Measurements from ENCODE around the gene DYRK1A. TPM values are rescaled to one million over a fixed set of nuclear protein-coding genes. Genes with fewer than 3 reads are reported as not detected.

The DYRK1A gene
- total RNA-seq, 1 donor from 2014 or later, result 108 TPM

DNA sequence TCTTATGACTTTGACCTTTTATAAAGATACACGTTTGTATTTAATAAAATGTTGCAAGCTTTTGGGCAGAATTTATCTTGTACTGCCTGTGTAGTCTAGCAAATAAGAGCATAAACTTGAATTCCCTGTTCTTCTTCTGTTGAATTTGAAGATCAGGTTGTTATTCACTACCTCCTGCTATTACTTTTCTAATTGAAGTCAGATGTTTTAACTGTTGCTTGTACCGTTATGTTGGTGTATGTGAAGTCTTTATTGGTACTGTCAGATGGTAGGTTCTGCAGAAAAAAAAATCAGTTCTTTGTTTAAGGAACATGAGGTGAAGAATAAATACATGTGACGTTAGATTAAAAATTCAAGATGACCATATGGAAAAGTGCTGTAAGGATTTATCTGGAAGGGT, 69.1 kb downstream of the DYRK1A start:
- TF ChIP-seq EZH2phosphoT487 (IDR thresholded peaks at IDR 0.05) (no peak), EZH2 (IDR thresholded peaks at IDR 0.05) (no peak)
- TF ChIP-seq, protein P1, sequence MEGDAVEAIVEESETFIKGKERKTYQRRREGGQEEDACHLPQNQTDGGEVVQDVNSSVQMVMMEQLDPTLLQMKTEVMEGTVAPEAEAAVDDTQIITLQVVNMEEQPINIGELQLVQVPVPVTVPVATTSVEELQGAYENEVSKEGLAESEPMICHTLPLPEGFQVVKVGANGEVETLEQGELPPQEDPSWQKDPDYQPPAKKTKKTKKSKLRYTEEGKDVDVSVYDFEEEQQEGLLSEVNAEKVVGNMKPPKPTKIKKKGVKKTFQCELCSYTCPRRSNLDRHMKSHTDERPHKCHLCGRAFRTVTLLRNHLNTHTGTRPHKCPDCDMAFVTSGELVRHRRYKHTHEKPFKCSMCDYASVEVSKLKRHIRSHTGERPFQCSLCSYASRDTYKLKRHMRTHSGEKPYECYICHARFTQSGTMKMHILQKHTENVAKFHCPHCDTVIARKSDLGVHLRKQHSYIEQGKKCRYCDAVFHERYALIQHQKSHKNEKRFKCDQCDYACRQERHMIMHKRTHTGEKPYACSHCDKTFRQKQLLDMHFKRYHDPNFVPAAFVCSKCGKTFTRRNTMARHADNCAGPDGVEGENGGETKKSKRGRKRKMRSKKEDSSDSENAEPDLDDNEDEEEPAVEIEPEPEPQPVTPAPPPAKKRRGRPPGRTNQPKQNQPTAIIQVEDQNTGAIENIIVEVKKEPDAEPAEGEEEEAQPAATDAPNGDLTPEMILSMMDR (IDR thresholded peaks at IDR 0.05), result no peak
- no peak for DNase-seq (ENCODE audit: low spot score)
- peak overlapping the region; percentile 4 for H3K27ac ChIP-seq
- peaks cover 21% of the 10 kb centered on the region for H3K36me3 ChIP-seq
- peaks cover 7% of the 10 kb centered on the region for H3F3A ChIP-seq (ENCODE audit: low read depth)
- Mint-ChIP-seq H3K27ac (no peak overlapping the region), H3K9me3 (peaks cover 25% of the 10 kb centered on the region), H3K36me3 (peaks cover 51% of the 10 kb centered on the region), H3K4me3 (no peak overlapping the region), H3K27me3 (ENCODE audit: insufficient read depth, low read depth) (peaks cover under 1% of the 10 kb centered on the region), H3K4me1 (peaks cover 9% of the 10 kb centered on the region)
- H3K79me2 ChIP-seq (ENCODE audit: low read depth), result peaks cover 100% of the 10 kb centered on the region
- H3K4me3 ChIP-seq, result peak overlapping the region; percentile 20
- H3K4me2 ChIP-seq, result peak overlapping the region; percentile 62
- H3K27me3 ChIP-seq, result no peaks in the 10 kb centered on the region
- peaks cover 38% of the 10 kb centered on the region for H4K20me1 ChIP-seq (ENCODE audit: low read depth)
- H2AFZ ChIP-seq (replicated peaks), result no peak overlapping the region
- no peak overlapping the region for H3K9ac ChIP-seq
- peaks cover 15% of the 10 kb centered on the region for H3K9me3 ChIP-seq (ENCODE audit: low read depth)
- H3K4me1 ChIP-seq, result peaks cover 20% of the 10 kb centered on the region

DNA sequence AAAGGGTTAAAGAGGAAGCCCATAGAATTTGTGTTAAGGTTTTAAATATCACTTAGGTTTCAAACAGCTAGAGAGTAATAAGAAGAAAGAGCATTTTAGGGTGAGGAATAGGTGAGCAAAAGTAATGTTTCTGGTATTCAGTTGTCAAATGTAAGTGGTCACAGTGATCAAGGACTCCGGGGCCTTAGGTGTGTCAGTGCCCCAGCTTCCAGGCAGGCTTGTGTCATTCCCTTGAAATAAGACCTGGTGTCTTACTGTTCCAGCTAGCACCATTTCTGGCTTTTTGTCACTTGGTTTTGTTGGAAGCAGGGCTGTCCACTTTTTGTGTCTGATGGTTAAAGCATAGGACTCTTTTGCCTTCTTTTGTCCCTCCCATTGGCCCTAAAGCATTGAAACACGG, 69.6 kb downstream of the DYRK1A start:
- no peak for DNase-seq (ENCODE audit: low spot score)
- Mint-ChIP-seq H3K36me3 (peaks cover 50% of the 10 kb centered on the region), H3K4me1 (peaks cover 9% of the 10 kb centered on the region), H3K4me3 (no peak overlapping the region), H3K9me3 (peaks cover 28% of the 10 kb centered on the region), H3K27me3 (ENCODE audit: insufficient read depth, low read depth) (no peaks in the 10 kb centered on the region), H3K27ac (no peak overlapping the region)
- Histone ChIP-seq H4K20me1 (ENCODE audit: low read depth) (peaks cover 36% of the 10 kb centered on the region), H3K27me3 (no peaks in the 10 kb centered on the region), H2AFZ (replicated peaks) (no peak overlapping the region), H3K4me2 (peak overlapping the region; percentile 62), H3K4me3 (no peak overlapping the region), H3K9ac (no peak overlapping the region), H3K79me2 (ENCODE audit: low read depth) (peaks cover 100% of the 10 kb centered on the region), H3K36me3 (peaks cover 21% of the 10 kb centered on the region), H3K4me1 (peaks cover 20% of the 10 kb centered on the region), H3K9me3 (ENCODE audit: low read depth) (peaks cover 15% of the 10 kb centered on the region), H3F3A (ENCODE audit: low read depth) (peaks cover 7% of the 10 kb centered on the region), H3K27ac (no peak overlapping the region)
- TF ChIP-seq EZH2phosphoT487 (IDR thresholded peaks at IDR 0.05) (no peak), EZH2 (IDR thresholded peaks at IDR 0.05) (no peak)
- TF ChIP-seq, protein P1 (IDR thresholded peaks at IDR 0.05), result no peak

DNA sequence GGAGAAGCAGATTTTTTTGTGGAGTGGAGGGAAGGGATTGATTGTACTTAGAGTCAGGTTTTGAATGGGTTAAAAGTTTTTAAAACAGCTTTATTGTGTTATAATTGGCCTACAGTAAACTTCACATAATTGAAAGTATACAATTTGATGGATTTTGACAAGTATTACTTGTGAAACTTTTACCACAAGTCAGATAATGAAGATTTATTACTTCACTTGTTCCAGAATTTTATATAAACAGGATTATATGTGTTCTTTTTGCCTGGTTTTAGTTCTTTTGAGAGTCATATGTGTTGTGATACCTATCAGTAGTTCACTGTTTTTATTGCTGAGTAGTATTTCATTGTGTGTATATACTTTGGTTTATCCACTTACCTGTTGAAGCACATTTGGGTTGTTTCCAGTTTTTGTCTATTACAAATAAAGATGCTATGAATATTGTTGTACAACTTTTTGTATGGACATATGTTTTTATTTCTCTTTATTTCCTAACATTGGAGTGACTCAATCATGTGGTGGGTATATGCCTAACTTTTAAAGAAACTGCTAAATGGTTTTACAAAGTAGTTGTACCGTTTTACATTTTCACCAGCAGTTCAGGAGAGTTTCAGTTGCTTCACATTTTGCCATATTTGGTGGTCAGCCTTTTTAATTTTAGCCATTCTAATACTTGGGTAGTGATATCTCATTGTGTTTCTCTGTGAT, 71.0 kb downstream of the DYRK1A start:
- H4K20me1 ChIP-seq (ENCODE audit: low read depth), result peaks cover 36% of the 10 kb centered on the region
- peaks cover 100% of the 10 kb centered on the region for H3K79me2 ChIP-seq (ENCODE audit: low read depth)
- no peaks in the 10 kb centered on the region for H3K27me3 ChIP-seq
- DNase-seq (ENCODE audit: low spot score), result no peak
- no peak overlapping the region for H3K4me3 Mint-ChIP-seq
- H3K36me3 ChIP-seq, result peaks cover 15% of the 10 kb centered on the region
- peaks cover 9% of the 10 kb centered on the region for H3K4me1 Mint-ChIP-seq
- peaks cover 49% of the 10 kb centered on the region for H3K36me3 Mint-ChIP-seq
- H3K27ac ChIP-seq, result no peak overlapping the region
- H2AFZ ChIP-seq (replicated peaks), result no peak overlapping the region
- no peak overlapping the region for H3K27ac Mint-ChIP-seq
- peaks cover 4% of the 10 kb centered on the region for H3F3A ChIP-seq (ENCODE audit: low read depth)
- H3K27me3 Mint-ChIP-seq (ENCODE audit: insufficient read depth, low read depth), result no peaks in the 10 kb centered on the region
- no peak overlapping the region for H3K4me3 ChIP-seq
- peaks cover 34% of the 10 kb centered on the region for H3K9me3 Mint-ChIP-seq
- H3K9me3 ChIP-seq (ENCODE audit: low read depth), result peaks cover 15% of the 10 kb centered on the region
- peaks cover 20% of the 10 kb centered on the region for H3K4me1 ChIP-seq
- H3K9ac ChIP-seq, result no peak overlapping the region
- TF ChIP-seq, protein P1 (IDR thresholded peaks at IDR 0.05), result no peak
- TF ChIP-seq EZH2 (IDR thresholded peaks at IDR 0.05) (no peak), EZH2phosphoT487 (IDR thresholded peaks at IDR 0.05) (no peak)
- no peak overlapping the region for H3K4me2 ChIP-seq

Measured in neural progenitor cell (in vitro differentiated cells).